Middle frontal gyrus (tissue), 1 donor: ENCODE data around the gene MRPS12.

ENCODE experiments used
- DNase-seq: peaks from one replicate; pipeline ENCODE4 v3.0.0-alpha.2; 2015; ENCODE audit warnings: low spot score; ENCODE audit errors: extremely low spot score

MRPS12 gene

GRCh38 chr19:38975214-38975860, 44.6 kb downstream of the MRPS12 start, which contains the start of gene FBXO17:
Gene FBXO17 (minus strand): TSS chr19:38975742. CDS start chr19:38950319, 25,423 bp downstream.
- no peak for DNase-seq

- no peak for DNase-seq
These were observed 45.1 kb downstream of the MRPS12 start for GRCh38 chr19:38975861-38976271.

GRCh38 chr19:38977445-38978325, 46.9 kb downstream of the MRPS12 start:
- DNase-seq = no peak

- no peak for DNase-seq
These were observed 47.6 kb downstream of the MRPS12 start for GRCh38 chr19:38978326-38978689.

DNA sequence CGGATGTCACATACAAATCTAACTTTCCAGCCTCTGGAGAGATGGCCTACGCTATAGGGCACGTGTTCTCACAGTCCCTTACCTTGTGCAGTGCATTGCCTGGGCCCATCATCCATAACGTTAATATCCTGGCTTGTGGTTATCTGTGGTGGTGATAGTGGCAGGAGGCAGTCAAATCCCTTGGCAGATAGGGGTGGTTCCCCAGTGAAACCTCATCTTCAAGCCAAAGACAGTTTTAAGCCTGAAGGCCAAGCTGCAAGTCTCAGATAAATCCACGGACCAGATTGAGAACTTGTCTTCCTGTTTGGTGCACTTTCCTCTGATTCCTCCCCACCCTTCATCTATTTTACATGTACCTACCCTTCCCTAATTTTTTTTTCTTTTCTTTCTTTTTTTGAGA, 49.1 kb downstream of the MRPS12 start:
- DNase-seq = no peak

- no peak for DNase-seq
These were observed 50.0 kb downstream of the MRPS12 start for GRCh38 chr19:38980583-38981374.
